Esophagus squamous epithelium (tissue), 5 donors: ENCODE measurements around the gene SMPD3. TPM values are rescaled to one million over a fixed set of nuclear protein-coding genes. Genes with fewer than 3 reads are reported as not detected.

Experiments used
- DNase-seq: peaks from one replicate; lab custom pipeline; 2025; lab: John Stamatoyannopoulos, UW
- H3K27ac ChIP-seq, 4 donors: fragments of 200-600 bp; sonication (generic); one replicate each; pipeline ENCODE4 v1.5.1; 2016 to 2019; ENCODE audit warnings: mild to moderate bottlenecking in 1 of 4
- H3K27me3 ChIP-seq, 4 donors: fragments of 200-600 bp; sonication (generic); 1 replicate in 3 of 4; 2 replicates in 1 of 4; pipeline versions ENCODE4 v1.5.1 to v1.6.0; 2017 to 2021; ENCODE audit warnings: antibody characterized with exemption in 1 of 4
- H3K36me3 ChIP-seq, 3 donors: fragments of 200-600 bp; sonication (generic); one replicate each; pipeline ENCODE4 v1.5.1; 2016 to 2019
- H3K4me1 ChIP-seq, 3 donors: fragments of 200-600 bp; sonication (generic); one replicate each; pipeline ENCODE4 v1.5.1; 2017 to 2019
- H3K4me3 ChIP-seq, 4 donors: fragments of 200-600 bp; sonication (generic); 1 replicate in 3 of 4; 2 replicates in 1 of 4; pipeline ENCODE4 v1.5.1; 2016 to 2019; ENCODE audit warnings: mild to moderate bottlenecking in 2 of 4, moderate library complexity in 1 of 4
- H3K9me3 ChIP-seq, 3 donors: fragments of 200-600 bp; sonication (generic); one replicate each; pipeline ENCODE4 v1.5.1; 2016 to 2019
- POLR2A ChIP-seq, 4 donors: fragments of 450-650 bp; IDR thresholded peaks; one replicate each; pipeline ENCODE4 v1.6.1; 2017; ENCODE audit warnings: antibody characterized with exemption in 4 of 4, mild to moderate bottlenecking in 4 of 4, moderate library complexity in 3 of 4
- WGBS, 2 donors: methylation state at CpG; one replicate each; pipeline ENCODE4 v1.1.5; 2018; 5-methylcytosine and 5-hydroxymethylcytosine counted together
- intact Hi-C: fragments of 100-400 bp; cut with DNase I; formaldehyde crosslinking; loops from one replicate; pipeline ENCODE4 v1.15.0; 2022
- total RNA-seq, 4 donors: library from RNA; depleted of rRNA; stranded (reverse); fragments of >200 nt; gene quantifications; one replicate each; pipeline ENCODE4 v1.1.0, GENCODE V29; 2016
- TF ChIP-seq, protein P1 (sequence below), 6 experiments: fragments of 450-650 bp in 4 of 6; fragments of 200-600 bp in 2 of 6; sonication (generic) in 2 of 6; IDR thresholded peaks; one replicate each; pipeline ENCODE4 v1.5.1; 2016 to 2019; ENCODE audit warnings: antibody characterized with exemption in 6 of 6, mild to moderate bottlenecking in 4 of 6, moderate library complexity in 4 of 6
- donor health status: DM: yes; HTN: yes; CAD: no.

The SMPD3 gene
- total RNA-seq, 4 donors from 2014 or later = 0.18 to 2.3 (median 0.92) TPM

DNA sequence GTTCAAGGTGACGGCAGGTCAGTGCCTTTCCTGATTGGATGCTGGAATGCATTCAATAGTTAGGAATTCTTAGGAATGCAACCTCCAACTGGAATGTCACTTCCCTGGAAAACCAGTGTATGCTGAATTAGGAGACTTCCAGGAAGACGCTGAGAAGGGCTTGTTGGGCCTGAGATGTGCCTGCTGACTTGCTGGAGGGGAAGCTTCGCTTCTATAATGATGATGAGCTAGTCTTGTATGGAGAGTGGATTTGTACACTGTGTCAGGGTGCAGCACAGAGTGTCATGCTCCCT, 45.6 kb downstream of the SMPD3 start:
- intact Hi-C loops = no loop called here
- H3K27me3 ChIP-seq = peaks cover 0 to 57% (median 0%) of the 10 kb centered on the region in 4 donors
- H3K4me3 ChIP-seq = no peak overlapping the region
- no peaks in the 10 kb centered on the region for H3K36me3 ChIP-seq
- whole genome bisulfite sequencing, 2 donors = 75 to 88% methylated on average over 3 of the region's 3 CpGs
- no peak for DNase-seq
- no peak overlapping the region for H3K27ac ChIP-seq
- TF ChIP-seq, protein P1, sequence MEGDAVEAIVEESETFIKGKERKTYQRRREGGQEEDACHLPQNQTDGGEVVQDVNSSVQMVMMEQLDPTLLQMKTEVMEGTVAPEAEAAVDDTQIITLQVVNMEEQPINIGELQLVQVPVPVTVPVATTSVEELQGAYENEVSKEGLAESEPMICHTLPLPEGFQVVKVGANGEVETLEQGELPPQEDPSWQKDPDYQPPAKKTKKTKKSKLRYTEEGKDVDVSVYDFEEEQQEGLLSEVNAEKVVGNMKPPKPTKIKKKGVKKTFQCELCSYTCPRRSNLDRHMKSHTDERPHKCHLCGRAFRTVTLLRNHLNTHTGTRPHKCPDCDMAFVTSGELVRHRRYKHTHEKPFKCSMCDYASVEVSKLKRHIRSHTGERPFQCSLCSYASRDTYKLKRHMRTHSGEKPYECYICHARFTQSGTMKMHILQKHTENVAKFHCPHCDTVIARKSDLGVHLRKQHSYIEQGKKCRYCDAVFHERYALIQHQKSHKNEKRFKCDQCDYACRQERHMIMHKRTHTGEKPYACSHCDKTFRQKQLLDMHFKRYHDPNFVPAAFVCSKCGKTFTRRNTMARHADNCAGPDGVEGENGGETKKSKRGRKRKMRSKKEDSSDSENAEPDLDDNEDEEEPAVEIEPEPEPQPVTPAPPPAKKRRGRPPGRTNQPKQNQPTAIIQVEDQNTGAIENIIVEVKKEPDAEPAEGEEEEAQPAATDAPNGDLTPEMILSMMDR (IDR thresholded peaks at IDR 0.05) = no peak
- no peak for TF ChIP-seq POLR2A (IDR thresholded peaks at IDR 0.05)
- no peaks in the 10 kb centered on the region for H3K4me1 ChIP-seq
- no peaks in the 10 kb centered on the region for H3K9me3 ChIP-seq

DNA sequence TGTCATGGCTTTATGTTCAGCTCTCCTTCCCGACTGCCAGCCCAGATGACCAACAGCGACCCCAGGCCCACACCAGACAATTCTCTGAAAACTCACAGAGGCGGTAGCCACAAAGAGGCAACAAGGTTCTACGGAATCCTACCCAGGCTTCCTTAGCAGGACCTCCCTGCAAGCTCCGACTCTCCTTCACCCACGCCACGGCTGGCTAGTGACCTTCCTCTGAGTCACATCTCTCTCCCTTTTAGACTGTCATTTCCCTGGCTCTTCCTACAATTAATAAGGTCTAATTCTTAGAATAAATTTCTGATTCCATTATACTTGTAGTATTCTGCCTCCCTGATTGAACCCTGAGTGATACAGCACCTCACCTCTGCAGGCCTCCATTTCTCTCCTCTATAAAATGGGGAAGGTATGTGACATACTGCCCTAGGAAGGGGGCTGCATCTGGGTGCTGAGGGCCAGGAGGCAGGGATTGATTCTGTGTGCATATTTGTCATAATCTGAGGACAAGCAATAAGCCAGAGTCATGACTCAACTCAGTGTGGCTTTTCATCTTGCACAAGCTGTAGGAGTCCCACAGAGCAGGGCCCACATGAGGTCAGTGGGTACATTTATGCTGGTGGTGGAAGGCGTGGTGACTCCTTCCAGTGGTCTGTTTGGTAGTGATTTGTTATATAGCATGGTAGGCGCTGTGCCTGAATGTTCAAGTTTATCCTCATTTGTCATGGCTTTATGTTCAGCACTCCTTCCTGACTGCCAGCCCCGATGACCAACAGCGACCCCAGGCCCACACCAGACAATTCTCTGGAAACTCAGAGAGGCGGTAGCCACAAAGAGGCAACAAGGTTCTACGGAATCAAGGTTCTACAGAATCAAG, 46.2 kb downstream of the SMPD3 start:
- no peak for TF ChIP-seq POLR2A (IDR thresholded peaks at IDR 0.05)
- TF ChIP-seq, protein P1 (IDR thresholded peaks at IDR 0.05) = no peak
- WGBS, 2 donors = 70 to 73% methylated on average over 8 to 11 of the region's 13 CpGs
- intact Hi-C loops = no loop called here
- Histone ChIP-seq H3K9me3 (no peaks in the 10 kb centered on the region), H3K27me3 (peaks cover 0 to 57% (median 0%) of the 10 kb centered on the region in 4 donors), H3K27ac (no peak overlapping the region), H3K4me3 (no peak overlapping the region), H3K36me3 (no peaks in the 10 kb centered on the region), H3K4me1 (no peaks in the 10 kb centered on the region)
- no peak for DNase-seq

DNA sequence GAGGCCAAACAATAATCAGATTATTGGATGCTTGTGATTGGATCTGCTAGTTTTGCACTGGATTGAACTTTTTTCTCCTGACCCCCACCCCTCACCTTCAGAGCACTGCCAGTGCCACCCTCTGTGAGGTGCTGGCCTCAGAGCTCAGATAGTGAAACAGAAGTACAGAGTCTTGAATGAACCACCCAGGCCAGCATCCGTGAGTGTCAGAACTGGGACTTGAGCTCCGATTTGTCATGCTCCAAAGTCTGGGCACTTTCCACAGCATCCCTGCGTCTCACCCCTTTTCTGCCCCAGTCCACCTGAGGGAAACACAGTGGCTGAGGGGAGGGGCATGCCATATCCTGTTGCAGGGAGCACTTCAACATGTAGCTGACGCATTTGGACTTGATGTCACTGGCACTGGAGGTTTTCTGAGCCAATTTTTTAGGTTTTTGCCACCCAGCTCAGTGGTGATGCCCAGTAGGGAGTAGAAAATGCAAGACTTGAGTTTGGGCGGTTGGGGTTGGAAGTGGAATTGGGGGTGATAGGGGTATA, 47.3 kb downstream of the SMPD3 start:
- no peak for DNase-seq
- Histone ChIP-seq H3K9me3 (no peaks in the 10 kb centered on the region), H3K4me3 (no peak overlapping the region), H3K27me3 (peaks cover 0 to 49% (median 0%) of the 10 kb centered on the region in 4 donors), H3K36me3 (no peaks in the 10 kb centered on the region), H3K4me1 (no peaks in the 10 kb centered on the region), H3K27ac (no peak overlapping the region)
- no peak for TF ChIP-seq POLR2A (IDR thresholded peaks at IDR 0.05)
- TF ChIP-seq, protein P1 (IDR thresholded peaks at IDR 0.05) = no peak
- WGBS, 2 donors = 57 to 67% methylated on average over 1 to 3 of the region's 5 CpGs
- intact Hi-C loops = no loop called here

DNA sequence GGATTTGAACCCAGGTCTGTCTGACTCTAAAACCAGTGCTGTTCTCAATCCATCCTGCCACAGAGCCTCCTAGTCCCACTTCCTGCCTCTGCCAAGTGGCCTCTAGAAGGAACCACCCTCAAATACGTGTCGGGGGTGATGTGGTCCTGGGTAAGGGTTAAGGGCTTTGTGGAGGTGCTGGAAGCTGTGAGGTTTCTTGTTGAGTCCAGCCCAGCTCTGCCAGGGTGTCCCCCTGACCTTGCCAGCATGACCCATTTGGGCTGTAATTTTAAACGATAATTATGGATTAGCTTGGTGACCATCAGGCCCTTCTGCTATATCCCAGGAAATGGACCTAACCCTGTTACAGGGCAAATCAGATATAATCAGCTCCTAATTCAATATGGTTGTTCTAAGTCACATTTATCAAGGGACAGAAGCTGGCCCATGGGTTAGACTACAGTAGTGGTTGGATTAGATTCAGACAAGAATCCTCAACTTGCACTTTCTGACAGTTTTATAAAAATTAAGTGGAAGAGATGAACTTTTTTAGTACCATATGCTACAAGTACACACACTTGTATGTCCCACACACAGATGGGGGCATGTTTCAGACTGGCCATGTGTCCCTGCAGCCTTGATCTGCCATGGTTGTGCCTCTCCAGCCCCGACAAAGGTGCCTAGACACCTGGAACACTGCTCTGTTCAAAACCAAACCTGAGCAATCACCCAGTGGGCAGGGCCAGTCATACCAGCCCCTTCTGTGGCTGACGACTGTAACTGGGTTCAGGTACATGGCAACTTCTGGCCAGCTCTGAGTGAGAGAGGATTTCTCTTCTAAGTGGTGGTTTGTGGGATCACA, 48.0 kb downstream of the SMPD3 start:
- WGBS, 2 donors = 87 to 100% methylated on average over 1 to 3 of the region's 5 CpGs
- H3K27ac ChIP-seq = no peak overlapping the region
- H3K9me3 ChIP-seq = no peaks in the 10 kb centered on the region
- no peak for TF ChIP-seq POLR2A (IDR thresholded peaks at IDR 0.05)
- TF ChIP-seq, protein P1 (IDR thresholded peaks at IDR 0.05) = no peak
- intact Hi-C loops = no loop called here
- peaks cover 0 to 43% (median 0%) of the 10 kb centered on the region in 4 donors for H3K27me3 ChIP-seq
- no peaks in the 10 kb centered on the region for H3K36me3 ChIP-seq
- H3K4me1 ChIP-seq = no peaks in the 10 kb centered on the region
- no peak for DNase-seq
- no peak overlapping the region for H3K4me3 ChIP-seq
